HEK293 (cell line): Measurements from ENCODE around the gene PRKG1.

ENCODE experiments used
- CTCF ChIA-PET: fragments of 350-600 bp; formaldehyde crosslinking; extraction: SDS; loops from one replicate; lab custom pipeline; 2021; ENCODE audit warnings: antibody characterized with exemption; lab: Yijun Ruan, JAX
- POLR2A ChIA-PET: fragments of 300-600 bp; formaldehyde crosslinking; extraction: SDS; loops from one replicate; lab custom pipeline; 2020; ENCODE audit warnings: antibody characterized with exemption, inconsistent platforms; lab: Yijun Ruan, JAX
- H3K27ac ChIP-seq: fragments of 200-500 bp; sonication (Bioruptor generic); 2 replicates; pipeline ENCODE4 v1.5.1; 2014; ENCODE audit warnings: low read depth, low read length, control low read depth, inconsistent platforms; ENCODE audit errors: extremely low read depth
- H3K36me3 ChIP-seq, 2 experiments: fragments of 200-500 bp in 1 of 2; sonication (Bioruptor generic) in 1 of 2; 1 replicate in 1 of 2; 2 replicates in 1 of 2; pipeline ENCODE4 v1.5.1; 2014 to 2017; ENCODE audit warnings: inconsistent platforms in 2 of 2, low read length in 2 of 2; ENCODE audit not compliant: control insufficient read depth in 2 of 2, insufficient read depth in 1 of 2
- H3K4me1 ChIP-seq: fragments of 200-500 bp; sonication (Bioruptor generic); 2 replicates; pipeline ENCODE4 v1.5.1; 2014; ENCODE audit warnings: mild to moderate bottlenecking, low read length, inconsistent platforms; ENCODE audit not compliant: control insufficient read depth, insufficient read depth
- H3K4me3 ChIP-seq: 2 replicates; pipeline ENCODE4 v1.5.1; 2011; ENCODE audit warnings: low read depth, mild to moderate bottlenecking, control low read depth, low read length, moderate library complexity
- H3K9me3 ChIP-seq: fragments of 200-500 bp; sonication (Bioruptor generic); 2 replicates; pipeline ENCODE4 v1.5.1; 2014; ENCODE audit warnings: low read depth, low read length, inconsistent platforms; ENCODE audit not compliant: control insufficient read depth, insufficient read depth
- HOXC10 ChIP-seq: sonication (generic); formaldehyde crosslinking; IDR thresholded peaks from 2 replicates; pipeline ENCODE4 v1.8.1; 2023; ENCODE audit warnings: mild to moderate bottlenecking, missing genetic modification reagents
- MYNN ChIP-seq: fragments of 450-650 bp; formaldehyde crosslinking; IDR thresholded peaks from 2 replicates; pipeline ENCODE4 v1.5.1; 2016; ENCODE audit warnings: missing biosample characterization, missing genetic modification characterization, borderline replicate concordance
- SCRT2 ChIP-seq: fragments of 450-650 bp; formaldehyde crosslinking; IDR thresholded peaks from 2 replicates; pipeline ENCODE4 v1.5.1; 2016; ENCODE audit warnings: missing biosample characterization, missing genetic modification characterization
- SETDB1 ChIP-seq: IDR thresholded peaks from one replicate; pipeline ENCODE4 v1.6.1; 2017; ENCODE audit warnings: mild to moderate bottlenecking, low read length, moderate library complexity, mixed read lengths; ENCODE audit not compliant: insufficient read length
- YY1 ChIP-seq: fragments of 450-650 bp; formaldehyde crosslinking; IDR thresholded peaks from 2 replicates; pipeline ENCODE4 v1.5.1; 2018; ENCODE audit warnings: missing biosample characterization, missing genetic modification characterization
- ZEB2 ChIP-seq: fragments of 450-650 bp; formaldehyde crosslinking; IDR thresholded peaks from 2 replicates; pipeline ENCODE4 v1.5.1; 2016; ENCODE audit warnings: missing biosample characterization, missing genetic modification characterization
- ZFP69B ChIP-seq: fragments of 450-650 bp; formaldehyde crosslinking; IDR thresholded peaks from 2 replicates; pipeline ENCODE4 v1.5.1; 2016; ENCODE audit warnings: missing biosample characterization, missing genetic modification characterization
- ZNF211 ChIP-seq: fragments of 450-650 bp; formaldehyde crosslinking; IDR thresholded peaks from 2 replicates; pipeline ENCODE4 v1.5.1; 2016; ENCODE audit warnings: low read depth, missing biosample characterization, missing genetic modification characterization
- ZNF24 ChIP-seq: fragments of 450-650 bp; formaldehyde crosslinking; IDR thresholded peaks from 2 replicates; pipeline ENCODE4 v1.5.1; 2016; ENCODE audit warnings: missing biosample characterization, missing genetic modification characterization
- ZNF292 ChIP-seq: fragments of 450-650 bp; formaldehyde crosslinking; IDR thresholded peaks from 2 replicates; pipeline ENCODE4 v1.5.1; 2016; ENCODE audit warnings: low read depth, missing biosample characterization, missing genetic modification characterization, borderline replicate concordance
- ZNF426 ChIP-seq: fragments of 450-650 bp; formaldehyde crosslinking; IDR thresholded peaks from 2 replicates; pipeline ENCODE4 v1.5.1; 2017; ENCODE audit warnings: missing biosample characterization, missing genetic modification characterization, mild to moderate bottlenecking, inconsistent platforms, moderate library complexity
- ZNF433 ChIP-seq: fragments of 450-650 bp; formaldehyde crosslinking; IDR thresholded peaks from 2 replicates; pipeline ENCODE4 v1.5.1; 2016; ENCODE audit warnings: missing biosample characterization, missing genetic modification characterization, low read depth
- ZNF48 ChIP-seq: fragments of 450-650 bp; formaldehyde crosslinking; IDR thresholded peaks from 2 replicates; pipeline ENCODE4 v1.5.1; 2016; ENCODE audit warnings: missing biosample characterization, missing genetic modification characterization
- ZNF623 ChIP-seq: fragments of 450-650 bp; formaldehyde crosslinking; IDR thresholded peaks from 2 replicates; pipeline ENCODE4 v1.5.1; 2016; ENCODE audit warnings: missing biosample characterization, missing genetic modification characterization
- ZNF629 ChIP-seq: fragments of 450-650 bp; formaldehyde crosslinking; IDR thresholded peaks from 2 replicates; pipeline ENCODE4 v1.5.1; 2017; ENCODE audit warnings: missing biosample characterization, missing genetic modification characterization
- ZNF658 ChIP-seq: fragments of 450-650 bp; formaldehyde crosslinking; IDR thresholded peaks from 2 replicates; pipeline ENCODE4; 2016; ENCODE audit warnings: missing biosample characterization, missing genetic modification characterization
- TF ChIP-seq, protein P1 (sequence below): fragments of 450-650 bp; formaldehyde crosslinking; IDR thresholded peaks from 2 replicates; pipeline ENCODE4 v1.5.1; 2017; ENCODE audit warnings: missing biosample characterization, missing genetic modification characterization
- TF ChIP-seq, protein P2 (sequence below): fragments of 450-650 bp; formaldehyde crosslinking; IDR thresholded peaks from 2 replicates; pipeline ENCODE4 v1.5.1; 2016; ENCODE audit warnings: missing biosample characterization, missing genetic modification characterization
- TF ChIP-seq, protein P3 (sequence below): fragments of 450-650 bp; formaldehyde crosslinking; IDR thresholded peaks from 2 replicates; pipeline ENCODE4 v1.5.1; 2016; ENCODE audit warnings: missing biosample characterization, missing genetic modification characterization
- TF ChIP-seq, protein P4 (sequence below): fragments of 450-650 bp; formaldehyde crosslinking; IDR thresholded peaks from 2 replicates; pipeline ENCODE4 v1.5.1; 2017; ENCODE audit warnings: missing biosample characterization, missing genetic modification characterization
- TF ChIP-seq, protein P5 (sequence below): fragments of 450-650 bp; formaldehyde crosslinking; IDR thresholded peaks from 2 replicates; pipeline ENCODE4 v1.5.1; 2017; ENCODE audit warnings: missing biosample characterization, missing genetic modification characterization

The PRKG1 gene

DNA sequence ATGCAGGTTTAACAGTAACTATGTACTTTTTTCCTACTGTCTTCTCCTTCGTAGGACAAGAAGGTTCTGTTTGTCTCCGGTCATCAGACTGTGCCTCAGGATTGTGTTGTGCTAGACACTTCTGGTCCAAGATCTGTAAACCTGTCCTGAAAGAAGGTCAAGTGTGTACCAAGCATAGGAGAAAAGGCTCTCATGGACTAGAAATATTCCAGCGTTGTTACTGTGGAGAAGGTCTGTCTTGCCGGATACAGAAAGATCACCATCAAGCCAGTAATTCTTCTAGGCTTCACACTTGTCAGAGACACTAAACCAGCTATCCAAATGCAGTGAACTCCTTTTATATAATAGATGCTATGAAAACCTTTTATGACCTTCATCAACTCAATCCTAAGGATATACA, 1242.2 kb downstream of the PRKG1 start (continued):
- TF ChIP-seq, protein P1, sequence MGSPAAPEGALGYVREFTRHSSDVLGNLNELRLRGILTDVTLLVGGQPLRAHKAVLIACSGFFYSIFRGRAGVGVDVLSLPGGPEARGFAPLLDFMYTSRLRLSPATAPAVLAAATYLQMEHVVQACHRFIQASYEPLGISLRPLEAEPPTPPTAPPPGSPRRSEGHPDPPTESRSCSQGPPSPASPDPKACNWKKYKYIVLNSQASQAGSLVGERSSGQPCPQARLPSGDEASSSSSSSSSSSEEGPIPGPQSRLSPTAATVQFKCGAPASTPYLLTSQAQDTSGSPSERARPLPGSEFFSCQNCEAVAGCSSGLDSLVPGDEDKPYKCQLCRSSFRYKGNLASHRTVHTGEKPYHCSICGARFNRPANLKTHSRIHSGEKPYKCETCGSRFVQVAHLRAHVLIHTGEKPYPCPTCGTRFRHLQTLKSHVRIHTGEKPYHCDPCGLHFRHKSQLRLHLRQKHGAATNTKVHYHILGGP (tag by site-specific recombination) = no peak

GRCh38 chr10:52318136-52318701, 1243.9 kb downstream of the PRKG1 start:
- no peaks in the 10 kb centered on the region for H3K9me3 ChIP-seq
- CTCF ChIA-PET = interaction anchor here (1.1 kb wide), 2 partner anchors 10 to 170 kb away, joined by 3 to 4 read pairs; no protein-coding TSS in a partner anchor
- no peaks in the 10 kb centered on the region for H3K4me1 ChIP-seq
- H3K27ac ChIP-seq = no peak overlapping the region
- TF ChIP-seq ZFP69B (tag by site-specific recombination) (no peak), ZNF433 (tag by site-specific recombination) (no peak), MYNN (tag by site-specific recombination) (no peak), SCRT2 (tag by site-specific recombination) (no peak)
- TF ChIP-seq, protein P2, sequence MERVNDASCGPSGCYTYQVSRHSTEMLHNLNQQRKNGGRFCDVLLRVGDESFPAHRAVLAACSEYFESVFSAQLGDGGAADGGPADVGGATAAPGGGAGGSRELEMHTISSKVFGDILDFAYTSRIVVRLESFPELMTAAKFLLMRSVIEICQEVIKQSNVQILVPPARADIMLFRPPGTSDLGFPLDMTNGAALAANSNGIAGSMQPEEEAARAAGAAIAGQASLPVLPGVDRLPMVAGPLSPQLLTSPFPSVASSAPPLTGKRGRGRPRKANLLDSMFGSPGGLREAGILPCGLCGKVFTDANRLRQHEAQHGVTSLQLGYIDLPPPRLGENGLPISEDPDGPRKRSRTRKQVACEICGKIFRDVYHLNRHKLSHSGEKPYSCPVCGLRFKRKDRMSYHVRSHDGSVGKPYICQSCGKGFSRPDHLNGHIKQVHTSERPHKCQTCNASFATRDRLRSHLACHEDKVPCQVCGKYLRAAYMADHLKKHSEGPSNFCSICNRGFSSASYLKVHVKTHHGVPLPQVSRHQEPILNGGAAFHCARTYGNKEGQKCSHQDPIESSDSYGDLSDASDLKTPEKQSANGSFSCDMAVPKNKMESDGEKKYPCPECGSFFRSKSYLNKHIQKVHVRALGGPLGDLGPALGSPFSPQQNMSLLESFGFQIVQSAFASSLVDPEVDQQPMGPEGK (tag by site-specific recombination) = no peak
- TF ChIP-seq, all 188 proteins: peak for 0
- peaks cover 0 to 4% of the 10 kb centered on the region in 2 experiments; a peak in 1 of 3 replicates for H3K36me3 ChIP-seq
- no peak overlapping the region for H3K4me3 ChIP-seq
- POLR2A ChIA-PET = no interaction called here

GRCh38 chr10:52318822-52319464, 1244.7 kb downstream of the PRKG1 start:
- H3K36me3 ChIP-seq = peaks cover 0 to 4% of the 10 kb centered on the region in 2 experiments; a peak in 1 of 3 replicates
- H3K9me3 ChIP-seq = no peaks in the 10 kb centered on the region
- no peak overlapping the region for H3K27ac ChIP-seq
- no peak overlapping the region for H3K4me3 ChIP-seq
- CTCF ChIA-PET = interaction anchor here (0.6 to 1.3 kb wide), 4 partner anchors 11 to 248 kb away, joined by 3 to 4 read pairs (median 3); no protein-coding TSS in a partner anchor
- POLR2A ChIA-PET = no interaction called here
- H3K4me1 ChIP-seq = no peaks in the 10 kb centered on the region
- no peak for TF ChIP-seq ZNF426 (tag by site-specific recombination)
- TF ChIP-seq, protein P3, sequence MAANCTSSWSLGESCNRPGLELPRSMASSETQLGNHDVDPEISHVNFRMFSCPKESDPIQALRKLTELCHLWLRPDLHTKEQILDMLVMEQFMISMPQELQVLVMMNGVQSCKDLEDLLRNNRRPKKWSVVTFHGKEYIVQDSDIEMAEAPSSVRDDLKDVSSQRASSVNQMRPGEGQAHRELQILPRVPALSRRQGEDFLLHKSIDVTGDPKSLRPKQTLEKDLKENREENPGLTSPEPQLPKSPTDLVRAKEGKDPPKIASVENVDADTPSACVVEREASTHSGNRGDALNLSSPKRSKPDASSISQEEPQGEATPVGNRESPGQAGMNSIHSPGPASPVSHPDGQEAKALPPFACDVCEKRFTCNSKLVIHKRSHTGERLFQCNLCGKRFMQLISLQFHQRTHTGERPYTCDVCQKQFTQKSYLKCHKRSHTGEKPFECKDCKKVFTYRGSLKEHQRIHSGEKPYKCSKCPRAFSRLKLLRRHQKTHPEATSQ = no peak
- TF ChIP-seq SETDB1 = peak; percentile 70
- no peak for TF ChIP-seq ZNF292 (tag by site-specific recombination)
- no peak for TF ChIP-seq ZNF623 (tag by site-specific recombination)
- no peak for TF ChIP-seq YY1 (tag by site-specific recombination)
- TF ChIP-seq ZNF48 (tag by site-specific recombination) = no peak
- TF ChIP-seq ZNF629 = peak; percentile 43
- no peak for TF ChIP-seq ZNF24 (tag by site-specific recombination)
- no peak for TF ChIP-seq ZNF433 (tag by site-specific recombination)
- no peak for TF ChIP-seq HOXC10
- TF ChIP-seq, protein P4, sequence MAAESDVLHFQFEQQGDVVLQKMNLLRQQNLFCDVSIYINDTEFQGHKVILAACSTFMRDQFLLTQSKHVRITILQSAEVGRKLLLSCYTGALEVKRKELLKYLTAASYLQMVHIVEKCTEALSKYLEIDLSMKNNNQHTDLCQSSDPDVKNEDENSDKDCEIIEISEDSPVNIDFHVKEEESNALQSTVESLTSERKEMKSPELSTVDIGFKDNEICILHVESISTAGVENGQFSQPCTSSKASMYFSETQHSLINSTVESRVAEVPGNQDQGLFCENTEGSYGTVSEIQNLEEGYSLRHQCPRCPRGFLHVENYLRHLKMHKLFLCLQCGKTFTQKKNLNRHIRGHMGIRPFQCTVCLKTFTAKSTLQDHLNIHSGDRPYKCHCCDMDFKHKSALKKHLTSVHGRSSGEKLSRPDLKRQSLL = no peak
- TF ChIP-seq ZNF658 = no peak
- TF ChIP-seq, protein P5, sequence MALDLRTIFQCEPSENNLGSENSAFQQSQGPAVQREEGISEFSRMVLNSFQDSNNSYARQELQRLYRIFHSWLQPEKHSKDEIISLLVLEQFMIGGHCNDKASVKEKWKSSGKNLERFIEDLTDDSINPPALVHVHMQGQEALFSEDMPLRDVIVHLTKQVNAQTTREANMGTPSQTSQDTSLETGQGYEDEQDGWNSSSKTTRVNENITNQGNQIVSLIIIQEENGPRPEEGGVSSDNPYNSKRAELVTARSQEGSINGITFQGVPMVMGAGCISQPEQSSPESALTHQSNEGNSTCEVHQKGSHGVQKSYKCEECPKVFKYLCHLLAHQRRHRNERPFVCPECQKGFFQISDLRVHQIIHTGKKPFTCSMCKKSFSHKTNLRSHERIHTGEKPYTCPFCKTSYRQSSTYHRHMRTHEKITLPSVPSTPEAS = no peak
- no peak for TF ChIP-seq ZNF211 (tag by site-specific recombination)
- 0 out of 2 replicates have a peak, but pooled peaks have one; percentile 41 for TF ChIP-seq ZEB2 (tag by site-specific recombination)
